Gastrocnemius medialis (tissue), 4 donors: Measurements from ENCODE around the gene HMGB2.
A peak's percentile ranks its signal among the peaks of the same experiment; 100 is the strongest.

Experiments used
- CTCF ChIP-seq, 5 experiments: fragments of 450-650 bp in 3 of 5; fragments of 200-600 bp in 2 of 5; sonication (generic) in 2 of 5; IDR thresholded peaks in 4 of 5; conservative IDR thresholded peaks in 1 of 5; 1 replicate in 4 of 5; 2 replicates in 1 of 5; pipeline ENCODE4 v1.5.1; 2016 to 2019; ENCODE audit warnings: antibody characterized with exemption in 5 of 5, mild to moderate bottlenecking in 3 of 5, moderate library complexity in 3 of 5
- POLR2A ChIP-seq, 2 donors: fragments of 450-650 bp; IDR thresholded peaks; one replicate each; pipeline ENCODE4 v1.6.1; 2017; ENCODE audit warnings: antibody characterized with exemption in 2 of 2, mild to moderate bottlenecking in 2 of 2, moderate library complexity in 2 of 2

GRCh38 chr4:173334085-173334890 is at the start of gene HMGB2:
- TF ChIP-seq POLR2A (IDR thresholded peaks at IDR 0.05) (peak; percentile 93 to 98), CTCF (IDR thresholded peaks at IDR 0.05 in 4 of 5, conservative IDR thresholded peaks at IDR 0.05 in 1 of 5) (no peak)
